PC-3 (cell line): ENCODE data around the gene ZNF423. TPM values are rescaled to one million over a fixed set of nuclear protein-coding genes. Genes with fewer than 3 reads are reported as not detected.

Experiments used
- ATAC-seq: fragments of 200-7000 bp; cut with Tn5 transposase; 2 replicates; pipeline ENCODE4 v1.9.1; 2020; ENCODE audit warnings: mild to moderate bottlenecking, moderate library complexity
- BruUV-seq: library from RNA; stranded (reverse); fragments of 400-500 nt; replicated peaks from 2 replicates; lab custom pipeline; 2021; lab: Mats Ljungman, UMichigan
- CTCF ChIA-PET: fragments of 300-600 bp; sonication (Branson Sonifier 250); formaldehyde crosslinking; loops from one replicate; lab custom pipeline; 2022; ENCODE audit warnings: antibody characterized with exemption; lab: Charles Lee
- POLR2A ChIA-PET: fragments of 300-600 bp; sonication (Branson Sonifier 250); formaldehyde crosslinking; loops from one replicate; lab custom pipeline; 2022; ENCODE audit warnings: antibody characterized with exemption; ENCODE audit not compliant: unreplicated experiment; lab: Charles Lee
- DNase-seq: peaks from one replicate; pipeline ENCODE4 v3.0.0-alpha.2; 2015
- H2AFZ ChIP-seq: fragments of 300-600 bp; sonication (generic); 2 replicates; pipeline ENCODE4 v1.6.0; 2016; ENCODE audit warnings: antibody characterized with exemption, low read length
- H3F3A ChIP-seq: fragments of 300-600 bp; sonication (generic); one replicate; pipeline ENCODE4 v1.6.0; 2017; ENCODE audit warnings: antibody characterized with exemption, low read length, control low read depth, mild to moderate bottlenecking; ENCODE audit not compliant: unreplicated experiment
- H3K27ac ChIP-seq: fragments of 300-600 bp; sonication (generic); 2 replicates; pipeline ENCODE4 v1.5.1; 2016; ENCODE audit warnings: mild to moderate bottlenecking, low read length
- H3K27me3 ChIP-seq: fragments of 300-600 bp; sonication (generic); 2 replicates; pipeline ENCODE4 v1.6.1; 2016; ENCODE audit warnings: low read length, mixed read lengths
- H3K36me3 ChIP-seq: fragments of 300-600 bp; sonication (generic); 2 replicates; pipeline ENCODE4 v1.6.1; 2016; ENCODE audit warnings: low read depth, mixed run types, low read length, mixed read lengths
- H3K4me1 ChIP-seq: fragments of 300-600 bp; sonication (generic); 2 replicates; pipeline ENCODE4 v1.5.1; 2016; ENCODE audit warnings: low read length; ENCODE audit not compliant: insufficient read depth
- H3K4me2 ChIP-seq: fragments of 300-600 bp; sonication (generic); 2 replicates; pipeline ENCODE4 v1.6.0; 2016; ENCODE audit warnings: low read length
- H3K4me3 ChIP-seq: fragments of 300-600 bp; sonication (generic); 2 replicates; pipeline ENCODE4 v1.5.1; 2016; ENCODE audit warnings: mild to moderate bottlenecking, low read length, mixed read lengths
- H3K79me2 ChIP-seq: fragments of 300-600 bp; sonication (generic); 2 replicates; pipeline ENCODE4 v1.6.1; 2017; ENCODE audit warnings: low read length, mixed read lengths
- H3K9ac ChIP-seq: fragments of 300-600 bp; sonication (generic); 2 replicates; pipeline ENCODE4 v1.6.0; 2016; ENCODE audit warnings: mild to moderate bottlenecking, low read length
- H3K9me2 ChIP-seq: fragments of 300-600 bp; sonication (generic); replicated peaks from 2 replicates; pipeline ENCODE4 v1.6.1; 2016; ENCODE audit warnings: mixed run types, low read length, mixed read lengths
- H3K9me3 ChIP-seq: fragments of 300-600 bp; sonication (generic); 2 replicates; pipeline ENCODE4 v1.6.1; 2016; ENCODE audit warnings: low read length, mixed read lengths
- H4K20me1 ChIP-seq: fragments of 300-600 bp; sonication (generic); 2 replicates; pipeline ENCODE4 v1.6.1; 2016; ENCODE audit warnings: low read length, mixed read lengths
- EZH2 ChIP-seq: fragments of 300-600 bp; sonication (generic); IDR thresholded peaks from one replicate; pipeline ENCODE4 v1.6.1; 2017; ENCODE audit warnings: antibody characterized with exemption, mild to moderate bottlenecking, low read length; ENCODE audit not compliant: unreplicated experiment
- EZH2phosphoT487 ChIP-seq: fragments of 300-600 bp; sonication (generic); IDR thresholded peaks from 2 replicates; pipeline ENCODE4 v1.6.1; 2018; ENCODE audit warnings: mild to moderate bottlenecking, antibody characterized with exemption, low read length, borderline replicate concordance
- intact Hi-C: fragments of 100-400 bp; cut with micrococcal nuclease; formaldehyde crosslinking; loops from 2 replicates; pipeline ENCODE4 v1.9.0; 2023
- total RNA-seq: library from RNA; depleted of rRNA; stranded (reverse); fragments of >200 nt; gene quantifications from 2 replicates; pipeline ENCODE4 v1.2.3, GENCODE V29; 2014
- TF ChIP-seq, protein P1 (sequence below): fragments of 300-600 bp; sonication (generic); conservative IDR thresholded peaks from 2 replicates; pipeline ENCODE4 v1.5.1; 2017; ENCODE audit warnings: antibody characterized with exemption, low read depth, mild to moderate bottlenecking, low read length

ZNF423 gene
- total RNA-seq, 1 experiment from 2014 or later: not detected

DNA sequence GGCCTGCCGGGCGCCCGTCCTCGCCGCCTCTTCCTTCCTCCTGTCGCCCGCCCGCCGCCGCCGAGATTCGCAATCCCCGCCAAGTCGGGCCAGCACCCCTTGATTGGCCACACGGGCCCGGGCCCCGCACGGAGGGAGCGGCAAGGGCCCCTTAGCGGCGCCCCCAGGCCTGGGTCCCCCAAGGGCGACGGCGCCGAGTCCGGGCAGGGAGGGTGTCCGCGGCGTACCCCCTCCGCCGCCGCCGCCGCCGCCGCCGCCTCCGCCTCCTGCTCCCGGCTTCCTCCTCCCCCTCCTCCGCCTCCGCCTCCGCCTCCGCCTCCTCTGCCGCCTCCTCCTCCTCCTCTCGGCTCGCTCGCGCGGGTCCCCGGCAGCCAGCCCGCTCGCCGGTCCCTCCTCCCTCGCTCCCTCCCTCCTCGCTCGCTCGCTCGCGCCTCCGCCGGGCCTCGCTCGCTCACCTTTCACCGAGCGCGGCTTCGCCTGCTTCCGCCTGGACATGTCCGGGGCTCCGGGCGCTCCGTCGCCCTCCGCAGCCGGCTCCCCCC is 561 bp downstream of the ZNF423 start:
- ATAC-seq: peak; percentile 51
- no peaks in the 10 kb centered on the region for H3K9me3 ChIP-seq
- H3K9ac ChIP-seq: no peak overlapping the region
- no peaks in the 10 kb centered on the region for H3K36me3 ChIP-seq
- peaks cover 76% of the 10 kb centered on the region for H3K27me3 ChIP-seq
- H3K79me2 ChIP-seq: no peaks in the 10 kb centered on the region
- H2AFZ ChIP-seq: peak overlapping the region; percentile 75
- no peaks in the 10 kb centered on the region for H3F3A ChIP-seq
- intact Hi-C loops: no loop called here
- TF ChIP-seq, protein P1, sequence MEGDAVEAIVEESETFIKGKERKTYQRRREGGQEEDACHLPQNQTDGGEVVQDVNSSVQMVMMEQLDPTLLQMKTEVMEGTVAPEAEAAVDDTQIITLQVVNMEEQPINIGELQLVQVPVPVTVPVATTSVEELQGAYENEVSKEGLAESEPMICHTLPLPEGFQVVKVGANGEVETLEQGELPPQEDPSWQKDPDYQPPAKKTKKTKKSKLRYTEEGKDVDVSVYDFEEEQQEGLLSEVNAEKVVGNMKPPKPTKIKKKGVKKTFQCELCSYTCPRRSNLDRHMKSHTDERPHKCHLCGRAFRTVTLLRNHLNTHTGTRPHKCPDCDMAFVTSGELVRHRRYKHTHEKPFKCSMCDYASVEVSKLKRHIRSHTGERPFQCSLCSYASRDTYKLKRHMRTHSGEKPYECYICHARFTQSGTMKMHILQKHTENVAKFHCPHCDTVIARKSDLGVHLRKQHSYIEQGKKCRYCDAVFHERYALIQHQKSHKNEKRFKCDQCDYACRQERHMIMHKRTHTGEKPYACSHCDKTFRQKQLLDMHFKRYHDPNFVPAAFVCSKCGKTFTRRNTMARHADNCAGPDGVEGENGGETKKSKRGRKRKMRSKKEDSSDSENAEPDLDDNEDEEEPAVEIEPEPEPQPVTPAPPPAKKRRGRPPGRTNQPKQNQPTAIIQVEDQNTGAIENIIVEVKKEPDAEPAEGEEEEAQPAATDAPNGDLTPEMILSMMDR: no peak
- TF ChIP-seq EZH2phosphoT487 (no peak), EZH2 (no peak)
- H3K4me1 ChIP-seq: no peaks in the 10 kb centered on the region
- peak overlapping the region; percentile 76 for H3K4me2 ChIP-seq
- no TSS peak for BruUV-seq
- no peaks in the 10 kb centered on the region for H4K20me1 ChIP-seq
- no peak overlapping the region for H3K27ac ChIP-seq
- ChIA-PET POLR2A (no interaction called here), CTCF (interaction anchor here (0.8 kb wide), 1 partner anchor 772 kb away, joined by 5 read pairs; no protein-coding TSS in a partner anchor)
- peak overlapping the region; percentile 63 for H3K4me3 ChIP-seq
- DNase-seq: peak; percentile 46
- no peaks in the 10 kb centered on the region for H3K9me2 ChIP-seq

DNA sequence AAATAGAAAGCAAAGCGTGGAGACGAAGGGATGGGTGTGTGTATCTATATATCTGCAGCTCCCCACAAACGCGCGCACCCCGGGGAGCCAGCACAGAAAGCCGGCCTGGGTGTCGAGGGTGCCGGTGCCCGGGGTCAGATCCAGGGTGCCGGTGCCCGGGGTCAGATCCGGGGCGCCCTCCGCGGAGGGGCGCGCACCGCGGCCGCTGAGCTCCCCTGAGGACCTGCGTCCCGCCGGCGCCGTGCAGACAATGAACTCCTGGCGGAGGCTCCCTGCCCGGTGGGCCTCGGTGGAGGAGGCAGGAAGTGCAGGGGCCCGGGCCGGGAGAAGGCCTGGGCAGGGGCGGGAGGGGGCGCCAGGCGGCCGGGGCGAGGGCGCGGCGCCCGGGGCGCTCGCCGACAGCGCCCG is 1.1 kb downstream of the ZNF423 start:
- H3K9me2 ChIP-seq: no peaks in the 10 kb centered on the region
- H3F3A ChIP-seq: no peaks in the 10 kb centered on the region
- CTCF ChIA-PET: no interaction called here
- no peak overlapping the region for H3K4me2 ChIP-seq
- ATAC-seq: no peak
- no peak overlapping the region for H2AFZ ChIP-seq
- DNase-seq: no peak
- BruUV-seq: no TSS peak
- TF ChIP-seq EZH2phosphoT487 (no peak), EZH2 (no peak)
- TF ChIP-seq, protein P1: no peak
- POLR2A ChIA-PET: no interaction called here
- no peaks in the 10 kb centered on the region for H3K79me2 ChIP-seq
- H4K20me1 ChIP-seq: no peaks in the 10 kb centered on the region
- H3K9me3 ChIP-seq: no peaks in the 10 kb centered on the region
- H3K4me3 ChIP-seq: no peak overlapping the region; the same call in 1 of the 2 replicates
- no peak overlapping the region for H3K9ac ChIP-seq
- no peaks in the 10 kb centered on the region for H3K4me1 ChIP-seq
- intact Hi-C loops: no loop called here
- no peaks in the 10 kb centered on the region for H3K36me3 ChIP-seq
- H3K27me3 ChIP-seq: peaks cover 78% of the 10 kb centered on the region
- H3K27ac ChIP-seq: no peak overlapping the region

DNA sequence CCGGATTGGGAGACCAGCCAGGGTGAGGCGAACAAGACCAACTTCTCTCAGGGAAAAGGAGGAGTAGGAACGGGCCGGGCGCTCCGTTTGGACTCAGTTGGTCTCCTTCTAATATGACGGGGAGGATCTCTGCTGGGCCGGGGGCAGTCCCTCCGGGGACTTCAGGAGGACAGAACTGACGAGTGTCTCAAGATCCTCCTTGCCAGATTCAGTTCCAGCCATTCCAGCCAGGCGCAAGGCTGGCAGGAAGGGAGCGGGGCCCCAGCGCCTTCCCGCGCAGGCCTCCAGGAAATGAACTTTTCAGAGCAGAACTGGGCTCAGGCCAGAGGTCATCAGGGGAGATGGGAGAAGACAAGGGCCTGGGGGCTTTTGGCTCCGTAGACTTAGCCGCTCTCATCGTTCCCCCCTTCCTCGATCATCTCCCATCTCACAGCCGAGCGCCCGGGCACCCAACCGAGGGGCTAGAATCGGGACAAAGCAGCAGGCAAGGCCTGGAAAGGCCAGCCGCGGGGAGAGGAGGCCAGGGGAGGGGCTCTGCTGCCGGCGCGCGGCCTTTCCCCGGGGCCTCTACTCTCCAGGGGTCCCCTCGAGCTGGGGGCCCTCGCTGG is 1.6 kb downstream of the ZNF423 start:
- ChIA-PET POLR2A (no interaction called here), CTCF (no interaction called here)
- Histone ChIP-seq H3K27ac (no peak overlapping the region), H3K4me2 (no peak overlapping the region), H3K4me3 (no peak overlapping the region), H3F3A (no peaks in the 10 kb centered on the region), H3K9me2 (no peaks in the 10 kb centered on the region), H3K36me3 (no peaks in the 10 kb centered on the region), H4K20me1 (no peaks in the 10 kb centered on the region), H3K4me1 (no peaks in the 10 kb centered on the region), H3K9ac (no peak overlapping the region), H2AFZ (no peak overlapping the region), H3K9me3 (no peaks in the 10 kb centered on the region), H3K27me3 (peaks cover 78% of the 10 kb centered on the region), H3K79me2 (no peaks in the 10 kb centered on the region)
- intact Hi-C loops: no loop called here
- no TSS peak for BruUV-seq
- ATAC-seq: no peak
- DNase-seq: no peak
- TF ChIP-seq, protein P1: no peak
- TF ChIP-seq EZH2phosphoT487 (no peak), EZH2 (no peak)
